ENCODE data around the gene CCL17. TPM values are rescaled to one million over a fixed set of nuclear protein-coding genes. Genes with fewer than 3 reads are reported as not detected.

Gene CCL17
- polyA plus RNA-seq, 1 experiment = not detected

GRCh38 chr16:57380671-57381462 is 23.7 kb upstream of the CCL17 start:
- ChIA-PET CTCF (interaction anchor here (0.6 to 1.4 kb wide), 3 partner anchors 9 to 175 kb away, joined by 4 to 5 read pairs (median 4); partner anchors contain the start of gene CX3CL1), POLR2A (no interaction called here)
- DNase-seq (ENCODE audit: low read depth) = no peak

GRCh38 chr16:57381791-57382534 is 22.6 kb upstream of the CCL17 start:
- DNase-seq (ENCODE audit: low read depth) = no peak
- H3K36me3 ChIP-seq (ENCODE audit: control insufficient read depth, insufficient read depth, low read length) = no peaks in the 10 kb centered on the region
- TF ChIP-seq CTCF (IDR thresholded peaks at IDR 0.05; ENCODE audit: insufficient read depth, low read depth, low read length) = no peak
- ChIA-PET POLR2A (no interaction called here), CTCF (interaction anchor here (1.3 to 1.4 kb wide), 2 partner anchors 10 to 35 kb away, joined by 4 to 5 read pairs; partner anchors contain the start of gene CX3CL1)
- H3K27me3 ChIP-seq (ENCODE audit: control insufficient read depth, insufficient read depth, low read length) = peaks cover 15% of the 10 kb centered on the region
- no peak overlapping the region for H3K4me3 ChIP-seq (ENCODE audit: low read depth, low read length)

More at GRCh38 chr16:57380671-57381462, 23.7 kb upstream of the CCL17 start:
- Histone ChIP-seq H3K36me3 (ENCODE audit: control insufficient read depth, insufficient read depth, low read length) (no peaks in the 10 kb centered on the region), H3K4me3 (ENCODE audit: low read depth, low read length) (no peak overlapping the region), H3K27me3 (ENCODE audit: control insufficient read depth, insufficient read depth, low read length) (peaks cover 10% of the 10 kb centered on the region)
- TF ChIP-seq CTCF (IDR thresholded peaks at IDR 0.05; ENCODE audit: insufficient read depth, low read depth, low read length) = no peak

GRCh38 chr16:57382535-57383275 is 21.9 kb upstream of the CCL17 start:
- peaks cover 15% of the 10 kb centered on the region for H3K27me3 ChIP-seq (ENCODE audit: control insufficient read depth, insufficient read depth, low read length)
- DNase-seq (ENCODE audit: low read depth) = no peak
- H3K36me3 ChIP-seq (ENCODE audit: control insufficient read depth, insufficient read depth, low read length) = no peaks in the 10 kb centered on the region
- TF ChIP-seq CTCF (IDR thresholded peaks at IDR 0.05; ENCODE audit: insufficient read depth, low read depth, low read length) = no peak
- POLR2A ChIA-PET = no interaction called here
- CTCF ChIA-PET = no interaction called here
- H3K4me3 ChIP-seq (ENCODE audit: low read depth, low read length) = no peak overlapping the region

GRCh38 chr16:57383276-57384247 is 21.0 kb upstream of the CCL17 start:
- no peaks in the 10 kb centered on the region for H3K36me3 ChIP-seq (ENCODE audit: control insufficient read depth, insufficient read depth, low read length)
- DNase-seq (ENCODE audit: low read depth) = no peak
- peaks cover 17% of the 10 kb centered on the region for H3K27me3 ChIP-seq (ENCODE audit: control insufficient read depth, insufficient read depth, low read length)
- TF ChIP-seq CTCF (IDR thresholded peaks at IDR 0.05; ENCODE audit: insufficient read depth, low read depth, low read length) = no peak
- ChIA-PET POLR2A (no interaction called here), CTCF (no interaction called here)
- H3K4me3 ChIP-seq (ENCODE audit: low read depth, low read length) = no peak overlapping the region
